K562 (cell line): ENCODE results near the gene YKT6. TPM values are rescaled to one million over a fixed set of nuclear protein-coding genes. Genes with fewer than 3 reads are reported as not detected.
A peak's percentile ranks its signal among the peaks of the same experiment; 100 is the strongest.

Source experiments
- ATAC-seq: fragments of 200-7000 bp; cut with Tn5 transposase; 3 replicates; pipeline ENCODE4 v1.9.1; 2020; ENCODE audit warnings: moderate library complexity
- BruUV-seq: library from RNA; stranded (reverse); fragments of 400-500 nt; replicated peaks from 2 replicates; lab custom pipeline; 2021; lab: Mats Ljungman, UMichigan
- CTCF ChIA-PET: fragments of 300-600 bp; formaldehyde crosslinking; extraction: SDS; loops from one replicate; lab custom pipeline; 2021; ENCODE audit warnings: low intra/inter-chr PET ratio; lab: Yijun Ruan, JAX
- POLR2A ChIA-PET: fragments of 300-600, 350-650 bp; sonication (Branson Sonifier 250); formaldehyde crosslinking; extraction: SDS; loops from one replicate; lab custom pipeline; 2021; ENCODE audit warnings: antibody characterized with exemption, inconsistent platforms; lab: Yijun Ruan, JAX
- DNase-seq, 4 experiments: peaks; one replicate each; pipeline versions ENCODE4 v3.0.0 to v3.0.0-alpha.2; 2011 to 2018; ENCODE audit warnings: low spot score in 3 of 4, mixed read lengths in 3 of 4; ENCODE audit errors: extremely low read depth in 1 of 4
- FAIRE-seq: peaks from 2 replicates; lab custom pipeline; 2011; peaks lifted over from hg19 to GRCh38; lab: Jason Lieb, UNC
- H2AFZ ChIP-seq: 2 replicates; pipeline ENCODE4 v1.6.0; 2011; ENCODE audit warnings: low read depth, low read length, control low read depth, inconsistent platforms
- H3K27ac ChIP-seq: fragments of 200-600 bp; 3 replicates; pipeline ENCODE4 v1.8.0; 2011; ENCODE audit warnings: low read depth, mild to moderate bottlenecking, control low read depth, inconsistent platforms, low read length, moderate library complexity, mixed read lengths; ENCODE audit errors: extremely low read depth
- H3K27me3 ChIP-seq, 2 experiments: fragments of 300-600 bp in 1 of 2; 2 replicates in 1 of 2; 3 replicates in 1 of 2; pipeline versions ENCODE4 v1.6.0 to v1.8.0; 2011; ENCODE audit warnings: inconsistent platforms in 2 of 2, low read length in 2 of 2, mild to moderate bottlenecking in 1 of 2, mixed read lengths in 1 of 2, moderate library complexity in 1 of 2; ENCODE audit not compliant: control insufficient read depth in 2 of 2, insufficient read depth in 2 of 2
- H3K36me3 ChIP-seq: fragments of 300-600 bp; 3 replicates; pipeline ENCODE4 v1.8.0; 2011; ENCODE audit warnings: mild to moderate bottlenecking, low read length, inconsistent platforms; ENCODE audit not compliant: control insufficient read depth, insufficient read depth
- H3K4me1 ChIP-seq, 2 experiments: fragments of 200-600 bp in 1 of 2; replicated peaks in 1 of 2; 2 replicates in 1 of 2; 3 replicates in 1 of 2; pipeline versions ENCODE4 v1.5.1 to v1.8.0; 2011; ENCODE audit warnings: inconsistent platforms in 2 of 2, low read length in 2 of 2, mild to moderate bottlenecking in 1 of 2, mixed read lengths in 1 of 2, moderate library complexity in 1 of 2; ENCODE audit not compliant: control insufficient read depth in 2 of 2, insufficient read depth in 2 of 2
- H3K4me2 ChIP-seq: 2 replicates; pipeline ENCODE4 v1.6.1; 2011; ENCODE audit warnings: low read length, control low read depth, inconsistent platforms, mixed read lengths; ENCODE audit not compliant: insufficient read depth
- H3K4me3 ChIP-seq: fragments of 200-600 bp; sonication (generic), shearing (Covaris generic); 2 replicates; pipeline ENCODE4 v1.5.1; 2016; ENCODE audit warnings: control low read depth, inconsistent platforms
- H3K79me2 ChIP-seq: fragments of 200-600 bp; 3 replicates; pipeline ENCODE4 v1.8.0; 2011; ENCODE audit warnings: low read length, inconsistent platforms; ENCODE audit not compliant: control insufficient read depth, insufficient read depth
- H3K9ac ChIP-seq, 2 experiments: 2 replicates each; pipeline versions ENCODE4 v1.6.0 to v1.6.1; 2011; ENCODE audit warnings: low read depth in 2 of 2, low read length in 2 of 2, control low read depth in 1 of 2, inconsistent platforms in 1 of 2, mild to moderate bottlenecking in 1 of 2, mixed read lengths in 1 of 2; ENCODE audit not compliant: insufficient read depth in 1 of 2
- H3K9me1 ChIP-seq: one replicate; pipeline ENCODE4 v1.6.0; 2011; ENCODE audit warnings: inconsistent platforms, mild to moderate bottlenecking, low read length, moderate library complexity; ENCODE audit not compliant: control insufficient read depth, insufficient read depth
- H3K9me3 ChIP-seq: replicated peaks from 2 replicates; pipeline ENCODE4 v1.5.1; 2011; ENCODE audit warnings: low read depth, low read length, inconsistent platforms; ENCODE audit not compliant: control insufficient read depth, insufficient read depth
- H4K20me1 ChIP-seq: replicated peaks from 2 replicates; pipeline ENCODE4 v1.6.1; 2011; ENCODE audit warnings: low read length, inconsistent platforms, mixed read lengths; ENCODE audit not compliant: control insufficient read depth, insufficient read depth
- C11orf30 ChIP-seq: fragments of 450-650 bp; IDR thresholded peaks from 2 replicates; pipeline ENCODE4 v1.6.1; 2016; ENCODE audit warnings: low read depth, mild to moderate bottlenecking
- HNRNPL ChIP-seq: fragments of 200-400 bp; formaldehyde crosslinking; IDR thresholded peaks from 2 replicates; pipeline ENCODE4 v1.6.1; 2017; ENCODE audit warnings: low read depth, mild to moderate bottlenecking, low read length
- MAFF ChIP-seq: IDR thresholded peaks from 2 replicates; pipeline ENCODE4 v1.6.1; 2012; ENCODE audit warnings: low read length, improper control_type of control experiment
- MAFG ChIP-seq: fragments of 450-650 bp; conservative IDR thresholded peaks from 2 replicates; pipeline ENCODE4 v1.6.1; 2016; ENCODE audit warnings: missing genetic modification characterization, missing compliant biosample characterization
- MAFK ChIP-seq: IDR thresholded peaks from 2 replicates; pipeline ENCODE4 v1.6.1; 2011; ENCODE audit warnings: low read length, improper control_type of control experiment
- NCOR1 ChIP-seq: fragments of 450-650 bp; IDR thresholded peaks from 2 replicates; pipeline ENCODE4 v1.6.1; 2016; ENCODE audit warnings: mild to moderate bottlenecking, moderate library complexity
- SIX5 ChIP-seq, 2 experiments: IDR thresholded peaks; 2 replicates each; pipeline ENCODE4 v1.6.1; 2011; ENCODE audit warnings: low read length in 2 of 2, borderline replicate concordance in 1 of 2, low read depth in 1 of 2, mild to moderate bottlenecking in 1 of 2, moderate library complexity in 1 of 2; ENCODE audit not compliant: insufficient read depth in 1 of 2
- SLC30A9 ChIP-seq: fragments of 250-450 bp; sonication (Bioruptor Pico); IDR thresholded peaks from 2 replicates; pipeline ENCODE4 v1.8.0; 2022; ENCODE audit warnings: mild to moderate bottlenecking, moderate library complexity
- XRCC4 ChIP-seq: IDR thresholded peaks from one replicate; pipeline ENCODE4 v1.6.1; 2011; ENCODE audit not compliant: insufficient read depth, insufficient read length; ENCODE audit errors: extremely low read depth
- ZMIZ1 ChIP-seq, 2 experiments: fragments of 150-350 bp in 1 of 2; IDR thresholded peaks; 2 replicates each; pipeline ENCODE4 v1.6.1; 2012 to 2016; ENCODE audit warnings: low read depth in 2 of 2, low read length in 2 of 2, mild to moderate bottlenecking in 1 of 2, moderate library complexity in 1 of 2
- ZNF282 ChIP-seq: sonication (generic); formaldehyde crosslinking; IDR thresholded peaks from 2 replicates; pipeline ENCODE4 v1.8.1; 2023; ENCODE audit warnings: missing genetic modification reagents
- ZNF316 ChIP-seq: fragments of 450-650 bp; IDR thresholded peaks from 2 replicates; pipeline ENCODE4 v1.6.1; 2016
- ZNF639 ChIP-seq, 2 experiments: fragments of 200-800 bp in 1 of 2; sonication (Bioruptor generic) in 1 of 2; sonication (generic) in 1 of 2; formaldehyde crosslinking in 1 of 2; IDR thresholded peaks in 1 of 2; conservative IDR thresholded peaks in 1 of 2; 2 replicates each; pipeline versions ENCODE4 v1.5.0 to v1.6.1; 2016 to 2020; ENCODE audit warnings: missing compliant biosample characterization in 1 of 2, missing genetic modification characterization in 1 of 2, missing genetic modification reagents in 1 of 2
- WGBS: fragments of 100-300 bp; shearing (Covaris generic); methylation state at CpG from one replicate; pipeline ENCODE4 v1.1.6; 2016; ENCODE audit warnings: low coverage, mixed read lengths; ENCODE audit not compliant: insufficient coverage; ENCODE audit errors: missing lambda C conversion rate; 5-methylcytosine and 5-hydroxymethylcytosine counted together
- in situ Hi-C: fragments of 300-500 bp; cut with MboI; formaldehyde crosslinking; loops from 4 replicates; pipeline ENCODE4 v1.15.0; 2018; ENCODE audit warnings: inconsistent platforms, mixed read lengths
- intact Hi-C: fragments of 100-400 bp; cut with micrococcal nuclease; formaldehyde crosslinking; loops from 2 replicates; pipeline ENCODE4 v1.14.2; 2022
- polyA plus RNA-seq, 8 experiments: library from polyadenylated mRNA; depleted of rRNA in 4 of 8; stranded (reverse) in 5 of 8; unstranded in 3 of 8; fragments of >200 nt; fragmentation: Nextera tagmentation in 2 of 8; fragmentation: Illumina TruSeq in 1 of 8; extraction: Ambion mirVana in 2 of 8; extraction: Trizol in 1 of 8; gene quantifications; 2 replicates each; pipeline versions ENCODE4 v1.2.1 to v1.2.3, GENCODE V29; 2011 to 2014; ENCODE audit warnings: inconsistent platforms in 1 of 8, missing spikeins in 1 of 8
- total RNA-seq, 7 experiments: library from RNA; depleted of rRNA in 6 of 7; stranded (reverse); fragments of >200 nt in 6 of 7; fragmentation: Illumina TruSeq in 2 of 7; extraction: Trizol in 2 of 7; gene quantifications; 2 replicates each; pipeline versions ENCODE4 v1.2.1 to v1.2.3, GENCODE V29; 2011 to 2021; ENCODE audit warnings: low replicate concordance in 1 of 7

Gene YKT6
- total and polyA plus RNA-seq, 9 of the 15 experiments (the other 6 are each of a cell fraction or from before 2014, with no cell fraction given): 1.6 to 90.6 (median 75.1) TPM

- no peak overlapping the region for H3K9ac ChIP-seq
- FAIRE-seq (no peak), DNase-seq (no peak), ATAC-seq (no peak)
- ChIA-PET POLR2A (interaction anchor here (0.8 kb wide), 1 partner anchor 11 kb away, joined by 3 read pairs; the partner anchor contains the start of gene YKT6), CTCF (no interaction called here)
- no peak overlapping the region for H3K27ac ChIP-seq
- peaks cover 9% of the 10 kb centered on the region for H3K9me1 ChIP-seq
- intact Hi-C loops: no loop called here
- H3K4me3 ChIP-seq: no peak overlapping the region
- no peaks in the 10 kb centered on the region for H3K27me3 ChIP-seq
- peaks cover 15% of the 10 kb centered on the region for H4K20me1 ChIP-seq
- no peak overlapping the region for H3K4me2 ChIP-seq
- H3K4me1 ChIP-seq: peaks cover 13 to 23% of the 10 kb centered on the region in 2 experiments; a peak in 4 of 5 replicates
- H3K79me2 ChIP-seq: no peaks in the 10 kb centered on the region
- peaks cover 68% of the 10 kb centered on the region; the same call in 2 of the 3 replicates for H3K36me3 ChIP-seq
- in situ Hi-C loops: no loop called here
- H3K9me3 ChIP-seq: no peaks in the 10 kb centered on the region
- no TSS peak for BruUV-seq
- TF ChIP-seq SIX5 (IDR thresholded peaks at IDR 0.05; ENCODE audit: borderline replicate concordance in 1 of 2, insufficient read depth in 1 of 2, low read depth in 1 of 2, low read length in 2 of 2): no peak
- no peak for TF ChIP-seq XRCC4
- no peak for TF ChIP-seq SLC30A9
- TF ChIP-seq ZNF316: peak; percentile 81
- TF ChIP-seq MAFK: peak; percentile 30; the same call in 1 of the 2 replicates
- no peak for TF ChIP-seq ZMIZ1 (IDR thresholded peaks at IDR 0.05; ENCODE audit: low read depth in 2 of 2, low read length in 2 of 2)
- TF ChIP-seq NCOR1: no peak
- no peak for TF ChIP-seq ZNF639 (CRISPR knock-in tag; conservative IDR thresholded peaks at IDR 0.05 in 1 of 2, IDR thresholded peaks at IDR 0.05 in 1 of 2)
- TF ChIP-seq ZNF282 (CRISPR knock-in tag): no peak
- peak; percentile 21; the same call in 1 of the 2 replicates for TF ChIP-seq MAFF
- TF ChIP-seq MAFG (tag): peak; percentile 62
- no peak for TF ChIP-seq HNRNPL
- peak; percentile 67 for TF ChIP-seq C11orf30
- 89% methylated on average over 6 of the region's 10 CpGs for WGBS
- no peak overlapping the region for H2AFZ ChIP-seq
Observed at GRCh38 chr7:44211126-44211675, 10.4 kb downstream of the YKT6 start.
